ENCODE data around the gene SERPINA1.

The SERPINA1 gene

GRCh38 chr14:94403312-94403932 lies 15.0 kb upstream of the SERPINA1 start:
- Histone ChIP-seq H3K4me1 (peaks cover 0 to 28% (median 0%) of the 10 kb centered on the region in 10 experiments; a peak in 6 of 20 replicates), H3K27ac (no peak overlapping the region), H3K27me3 (no peaks in the 10 kb centered on the region), H3K36me3 (no peaks in the 10 kb centered on the region), H3K4me3 (no peak overlapping the region), H4K20me1 (no peaks in the 10 kb centered on the region), H3K4me2 (peak overlapping the region in 2 of 11 experiments; percentile 11 to 55; a peak in 3 of 22 replicates), H3K9ac (no peak overlapping the region), H3K9me3 (replicated peaks in 1 of 11) (peaks cover 7 to 27% (median 11%) of the 10 kb centered on the region in 11 experiments; a peak in 17 of 22 replicates)
- TF ChIP-seq Cebpa-rat (IDR thresholded peaks at IDR 0.05) = no peak

GRCh38 chr14:94401083-94401482 lies 12.7 kb upstream of the SERPINA1 start:
- Histone ChIP-seq H3K36me3 (no peaks in the 10 kb centered on the region), H3K4me1 (peaks cover 0 to 42% (median 3%) of the 10 kb centered on the region in 10 experiments; a peak in 12 of 20 replicates), H3K9me3 (replicated peaks in 1 of 11) (peaks cover 0 to 16% (median 8%) of the 10 kb centered on the region in 11 experiments; a peak in 8 of 22 replicates), H3K27me3 (no peaks in the 10 kb centered on the region), H3K27ac (no peak overlapping the region), H3K9ac (no peak overlapping the region), H4K20me1 (no peaks in the 10 kb centered on the region), H3K4me3 (no peak overlapping the region), H3K4me2 (no peak overlapping the region)
- no peak for TF ChIP-seq Cebpa-rat (IDR thresholded peaks at IDR 0.05)

GRCh38 chr14:94400422-94400841 lies 12.0 kb upstream of the SERPINA1 start:
- Histone ChIP-seq H3K9me3 (replicated peaks in 1 of 11) (peaks cover 0 to 14% (median 4%) of the 10 kb centered on the region in 11 experiments; a peak in 8 of 22 replicates), H3K36me3 (no peaks in the 10 kb centered on the region), H3K27me3 (no peaks in the 10 kb centered on the region), H3K4me2 (no peak overlapping the region), H3K9ac (no peak overlapping the region), H3K4me1 (peaks cover 0 to 46% (median 10%) of the 10 kb centered on the region in 10 experiments; a peak in 15 of 20 replicates), H3K4me3 (no peak overlapping the region), H4K20me1 (no peaks in the 10 kb centered on the region), H3K27ac (no peak overlapping the region)
- no peak for TF ChIP-seq Cebpa-rat (IDR thresholded peaks at IDR 0.05)

GRCh38 chr14:94398536-94398935 lies 10.1 kb upstream of the SERPINA1 start:
- Histone ChIP-seq H3K27ac (no peak overlapping the region), H3K27me3 (no peaks in the 10 kb centered on the region), H3K4me3 (no peak overlapping the region), H3K36me3 (no peaks in the 10 kb centered on the region), H3K9me3 (replicated peaks in 1 of 11) (peaks cover 0 to 8% (median 0%) of the 10 kb centered on the region in 11 experiments; a peak in 2 of 22 replicates), H3K4me2 (no peak overlapping the region), H4K20me1 (no peaks in the 10 kb centered on the region), H3K4me1 (peaks cover 0 to 60% (median 29%) of the 10 kb centered on the region in 10 experiments; a peak in 18 of 20 replicates), H3K9ac (no peak overlapping the region)
- no peak for TF ChIP-seq Cebpa-rat (IDR thresholded peaks at IDR 0.05)

- Histone ChIP-seq H3K4me2 (peak overlapping the region in 3 of 11 experiments; percentile 43 to 97 (median 88); a peak in 4 of 22 replicates), H3K36me3 (no peaks in the 10 kb centered on the region), H3K9me3 (replicated peaks in 1 of 11) (peaks cover 0 to 11% (median 0%) of the 10 kb centered on the region in 11 experiments; a peak in 2 of 22 replicates), H3K27me3 (no peaks in the 10 kb centered on the region), H3K4me1 (peaks cover 0 to 60% (median 33%) of the 10 kb centered on the region in 10 experiments; a peak in 18 of 20 replicates), H4K20me1 (no peaks in the 10 kb centered on the region), H3K27ac (no peak overlapping the region), H3K9ac (no peak overlapping the region), H3K4me3 (no peak overlapping the region)
- no peak for TF ChIP-seq Cebpa-rat (IDR thresholded peaks at IDR 0.05)
Measured at GRCh38 chr14:94398182-94398479, 9.7 kb upstream of the SERPINA1 start.

GRCh38 chr14:94397289-94398181 lies 9.1 kb upstream of the SERPINA1 start:
- peak overlapping the region in 4 of 11 experiments; percentile 90 to 97 (median 95); a peak in 4 of 22 replicates for H3K27ac ChIP-seq
- H3K27me3 ChIP-seq = no peaks in the 10 kb centered on the region
- no peak overlapping the region for H3K9ac ChIP-seq
- peaks cover 0 to 11% (median 0%) of the 10 kb centered on the region in 11 experiments; a peak in 2 of 22 replicates for H3K9me3 ChIP-seq (replicated peaks in 1 of 11)
- no peak for TF ChIP-seq Cebpa-rat (IDR thresholded peaks at IDR 0.05)
- no peak overlapping the region for H3K4me3 ChIP-seq
- peak overlapping the region in 3 of 11 experiments; percentile 78 to 97 (median 88); a peak in 7 of 22 replicates for H3K4me2 ChIP-seq
- no peaks in the 10 kb centered on the region for H4K20me1 ChIP-seq
- no peaks in the 10 kb centered on the region for H3K36me3 ChIP-seq
- H3K4me1 ChIP-seq = peaks cover 4 to 61% (median 39%) of the 10 kb centered on the region in 10 experiments; a peak in 18 of 20 replicates

GRCh38 chr14:94396628-94397225 lies 8.3 kb upstream of the SERPINA1 start:
- peak overlapping the region in 4 of 11 experiments; percentile 78 to 97 (median 84); a peak in 7 of 22 replicates for H3K4me2 ChIP-seq
- H3K27me3 ChIP-seq = no peaks in the 10 kb centered on the region
- H3K36me3 ChIP-seq = no peaks in the 10 kb centered on the region
- H3K9me3 ChIP-seq (replicated peaks in 1 of 11) = peaks cover 0 to 11% (median 0%) of the 10 kb centered on the region in 11 experiments; a peak in 2 of 22 replicates
- H4K20me1 ChIP-seq = no peaks in the 10 kb centered on the region
- TF ChIP-seq Cebpa-rat (IDR thresholded peaks at IDR 0.05) = no peak
- peak overlapping the region in 6 of 11 experiments; percentile 80 to 97 (median 92); a peak in 9 of 22 replicates for H3K27ac ChIP-seq
- H3K4me1 ChIP-seq = peaks cover 9 to 68% (median 47%) of the 10 kb centered on the region in 10 experiments; a peak in 18 of 20 replicates
- no peak overlapping the region for H3K9ac ChIP-seq
- H3K4me3 ChIP-seq = no peak overlapping the region

- no peaks in the 10 kb centered on the region for H3K27me3 ChIP-seq
- H3K9me3 ChIP-seq (replicated peaks in 1 of 11) = peaks cover 0 to 11% (median 0%) of the 10 kb centered on the region in 11 experiments; a peak in 2 of 22 replicates
- peaks cover 9 to 75% (median 54%) of the 10 kb centered on the region in 10 experiments; a peak in 18 of 20 replicates for H3K4me1 ChIP-seq
- H3K4me3 ChIP-seq = no peak overlapping the region; a peak in 1 of 20 replicates
- H3K9ac ChIP-seq = peak overlapping the region in 4 of 11 experiments; percentile 5 to 85 (median 72); a peak in 5 of 22 replicates
- no peaks in the 10 kb centered on the region for H3K36me3 ChIP-seq
- H3K27ac ChIP-seq = peak overlapping the region in 10 of 11 experiments; percentile 76 to 97 (median 88); a peak in 17 of 22 replicates
- no peak for TF ChIP-seq Cebpa-rat (IDR thresholded peaks at IDR 0.05)
- no peaks in the 10 kb centered on the region for H4K20me1 ChIP-seq
- H3K4me2 ChIP-seq = peak overlapping the region in 8 of 11 experiments; percentile 74 to 97 (median 80); a peak in 15 of 22 replicates
Measured at GRCh38 chr14:94395888-94396574, 7.6 kb upstream of the SERPINA1 start.
